Kidney (tissue), 14 donors: ENCODE measurements around the gene AGBL1. TPM values are rescaled to one million over a fixed set of nuclear protein-coding genes. Genes with fewer than 3 reads are reported as not detected.

Experiments
- DNase-seq, 5 donors: peaks; one replicate each; pipeline ENCODE4 v3.0.0-alpha.2; 2013 to 2020
- FAIRE-seq: peaks from 2 replicates; lab custom pipeline; 2012; peaks lifted over from hg19 to GRCh38; lab: Jason Lieb, UNC
- H3K27ac ChIP-seq, 2 donors: one replicate each; pipeline ENCODE4 v1.7.0; 2013; ENCODE audit warnings: low read depth in 2 of 2, low read length in 2 of 2, inconsistent platforms in 1 of 2
- H3K27me3 ChIP-seq: one replicate; pipeline ENCODE4 v1.7.1; 2013; ENCODE audit warnings: low read length, inconsistent platforms; ENCODE audit not compliant: control insufficient read depth, insufficient read depth
- H3K36me3 ChIP-seq, 3 donors: one replicate each; pipeline versions ENCODE4 v1.7.0 to v1.7.1; 2013; ENCODE audit warnings: low read length in 3 of 3, control low read depth in 1 of 3, inconsistent platforms in 1 of 3; ENCODE audit not compliant: insufficient read depth in 3 of 3, control insufficient read depth in 2 of 3
- H3K4me1 ChIP-seq, 3 donors: one replicate each; pipeline versions ENCODE4 v1.7.0 to v1.7.1; 2013; ENCODE audit warnings: low read length in 3 of 3, inconsistent platforms in 1 of 3, low read depth in 1 of 3; ENCODE audit not compliant: control insufficient read depth in 2 of 3, insufficient read depth in 2 of 3
- H3K4me3 ChIP-seq, 3 donors: one replicate each; pipeline versions ENCODE4 v1.7.0 to v1.8.1; 2013; ENCODE audit warnings: low read length in 3 of 3, control low read depth in 1 of 3, inconsistent platforms in 1 of 3
- H3K9ac ChIP-seq, 3 donors: one replicate each; pipeline versions ENCODE4 v1.7.0 to v1.7.1; 2013; ENCODE audit warnings: low read length in 3 of 3, control low read depth in 1 of 3, inconsistent platforms in 1 of 3
- H3K9me3 ChIP-seq, 3 donors: one replicate each; pipeline versions ENCODE4 v1.7.0 to v1.7.1; 2013; ENCODE audit warnings: low read length in 3 of 3, control low read depth in 1 of 3, inconsistent platforms in 1 of 3; ENCODE audit not compliant: control insufficient read depth in 2 of 3, insufficient read depth in 1 of 3
- CTCF ChIP-seq: IDR thresholded peaks from 3 replicates; pipeline ENCODE4 v1.5.1; 2012; ENCODE audit warnings: mild to moderate bottlenecking, moderate library complexity, borderline replicate concordance; ENCODE audit not compliant: insufficient read depth; ENCODE audit errors: extremely low read depth
- intact Hi-C: fragments of 100-400 bp; cut with DNase I; formaldehyde crosslinking; loops from one replicate; pipeline ENCODE4 v1.11.1; 2022
- polyA plus RNA-seq: library from polyadenylated mRNA; stranded (reverse); fragments of 350-450 nt; fragmentation: Illumina TruSeq; extraction: RNeasy Lipid Tissue Mini Kit (QIAGEN cat#74804); gene quantifications from one replicate; pipeline ENCODE4 v1.2.3, GENCODE V29; 2014; ENCODE audit warnings: low read depth, low replicate concordance; ENCODE audit not compliant: insufficient read depth
- total RNA-seq: library from RNA; stranded (reverse); fragmentation: NEBNext Ultra II Directional; extraction: Animal tissue kit (Norgen Biotek cat#: 25700); gene quantifications from one replicate; pipeline ENCODE4 v1.2.1, GENCODE V29; 2021
- donor health status: control.
- donor health status: control.
- donor health status: control.
- donor health status: control.
- donor health status: control.
- donor health status: DM: yes; HTN: yes; CAD: no.
- donor health status: Normal renal cell carcinoma (clear cell type).

AGBL1 gene
- total and polyA plus RNA-seq, 2 donors from 2014 or later = not detected

- intact Hi-C loops = no loop called here
- no peak for DNase-seq
- no peaks in the 10 kb centered on the region for H3K36me3 ChIP-seq
- H3K9me3 ChIP-seq = no peaks in the 10 kb centered on the region
- H3K4me1 ChIP-seq = no peaks in the 10 kb centered on the region
- H3K9ac ChIP-seq = no peak overlapping the region
- FAIRE-seq = no peak
- H3K27me3 ChIP-seq = no peaks in the 10 kb centered on the region
- TF ChIP-seq CTCF = no peak
- H3K27ac ChIP-seq = no peak overlapping the region
- H3K4me3 ChIP-seq = no peak overlapping the region
Observed at GRCh38 chr15:86689006-86689405, 609.3 kb downstream of the AGBL1 start.

- Histone ChIP-seq H3K4me1 (no peaks in the 10 kb centered on the region), H3K9me3 (no peaks in the 10 kb centered on the region), H3K27ac (no peak overlapping the region), H3K27me3 (no peaks in the 10 kb centered on the region), H3K4me3 (no peak overlapping the region), H3K9ac (no peak overlapping the region), H3K36me3 (no peaks in the 10 kb centered on the region)
- peak in 2 of 5 donors; percentile 58 to 60 for DNase-seq
- no peak for TF ChIP-seq CTCF
- no peak for FAIRE-seq
- intact Hi-C loops = no loop called here
Observed at GRCh38 chr15:86690566-86690965, 610.9 kb downstream of the AGBL1 start.

GRCh38 chr15:86691091-86691663 lies 611.5 kb downstream of the AGBL1 start:
- Histone ChIP-seq H3K4me3 (no peak overlapping the region), H3K27me3 (no peaks in the 10 kb centered on the region), H3K4me1 (no peaks in the 10 kb centered on the region), H3K27ac (no peak overlapping the region), H3K9ac (no peak overlapping the region), H3K9me3 (no peaks in the 10 kb centered on the region), H3K36me3 (no peaks in the 10 kb centered on the region)
- FAIRE-seq (no peak), DNase-seq (peak in 2 of 5 donors; percentile 10 to 27)
- TF ChIP-seq CTCF = no peak
- intact Hi-C loops = no loop called here
